Uterus (tissue), 2 donors: ENCODE results near the gene MLX.
"Not testable (repeated sequence)": the region's sequence is repeated elsewhere in the genome, so short reads cannot be mapped to it uniquely, and the experiment has no call there.

Experiments used
- POLR2A ChIP-seq, 2 donors: fragments of 450-650 bp; IDR thresholded peaks; one replicate each; pipeline ENCODE4 v1.6.1; 2016; ENCODE audit warnings: antibody characterized with exemption in 2 of 2, mild to moderate bottlenecking in 1 of 2, moderate library complexity in 1 of 2
- TF ChIP-seq, protein P1 (sequence below), 4 experiments: fragments of 200-600 bp in 2 of 4; fragments of 450-650 bp in 2 of 4; sonication (generic) in 2 of 4; IDR thresholded peaks; one replicate each; pipeline ENCODE4 v1.5.1; 2016 to 2019; ENCODE audit warnings: antibody characterized with exemption in 4 of 4, mild to moderate bottlenecking in 2 of 4, moderate library complexity in 1 of 4

DNA sequence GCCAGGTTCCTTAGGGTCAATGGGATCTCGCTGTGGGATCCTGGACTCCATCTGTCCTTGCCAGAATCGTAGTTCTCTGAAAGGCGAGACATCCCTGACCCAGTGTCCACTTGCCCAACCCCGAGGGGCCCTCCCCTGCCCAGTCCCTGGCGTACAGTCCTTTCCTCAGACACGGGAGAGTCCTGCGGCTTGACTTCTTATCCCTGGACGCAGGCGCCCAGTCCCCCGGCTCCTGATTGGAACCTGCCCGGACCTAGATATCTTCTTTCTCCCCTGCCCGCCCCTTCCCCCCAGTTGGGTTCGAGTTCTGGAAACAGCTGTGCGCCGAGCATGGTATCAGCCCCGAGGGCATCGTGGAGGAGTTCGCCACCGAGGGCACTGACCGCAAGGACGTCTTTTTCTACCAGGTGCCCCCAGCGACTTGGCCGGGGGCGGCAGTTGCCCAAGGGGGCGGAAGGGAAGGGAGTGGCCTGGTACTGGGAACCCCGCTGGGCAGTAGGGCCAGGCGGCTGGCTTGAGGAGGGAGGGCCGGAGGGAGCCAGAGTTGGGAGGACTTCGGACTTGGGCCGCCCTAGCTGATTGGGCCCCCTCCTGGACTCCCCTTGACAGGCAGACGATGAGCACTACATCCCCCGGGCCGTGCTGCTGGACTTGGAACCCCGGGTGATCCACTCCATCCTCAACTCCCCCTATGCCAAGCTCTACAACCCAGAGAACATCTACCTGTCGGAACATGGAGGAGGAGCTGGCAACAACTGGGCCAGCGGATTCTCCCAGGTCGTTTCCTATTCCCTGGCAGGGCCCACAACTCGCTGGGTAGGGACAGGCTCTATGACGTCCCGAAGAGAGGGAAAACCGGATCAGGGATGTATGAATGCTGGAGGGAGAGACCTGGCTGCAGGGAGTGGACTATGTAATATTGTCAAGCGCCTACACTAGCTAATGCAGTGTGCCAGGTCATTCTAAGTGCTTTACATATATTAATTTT is 43.2 kb downstream of the MLX start:
- TF ChIP-seq, protein P1, sequence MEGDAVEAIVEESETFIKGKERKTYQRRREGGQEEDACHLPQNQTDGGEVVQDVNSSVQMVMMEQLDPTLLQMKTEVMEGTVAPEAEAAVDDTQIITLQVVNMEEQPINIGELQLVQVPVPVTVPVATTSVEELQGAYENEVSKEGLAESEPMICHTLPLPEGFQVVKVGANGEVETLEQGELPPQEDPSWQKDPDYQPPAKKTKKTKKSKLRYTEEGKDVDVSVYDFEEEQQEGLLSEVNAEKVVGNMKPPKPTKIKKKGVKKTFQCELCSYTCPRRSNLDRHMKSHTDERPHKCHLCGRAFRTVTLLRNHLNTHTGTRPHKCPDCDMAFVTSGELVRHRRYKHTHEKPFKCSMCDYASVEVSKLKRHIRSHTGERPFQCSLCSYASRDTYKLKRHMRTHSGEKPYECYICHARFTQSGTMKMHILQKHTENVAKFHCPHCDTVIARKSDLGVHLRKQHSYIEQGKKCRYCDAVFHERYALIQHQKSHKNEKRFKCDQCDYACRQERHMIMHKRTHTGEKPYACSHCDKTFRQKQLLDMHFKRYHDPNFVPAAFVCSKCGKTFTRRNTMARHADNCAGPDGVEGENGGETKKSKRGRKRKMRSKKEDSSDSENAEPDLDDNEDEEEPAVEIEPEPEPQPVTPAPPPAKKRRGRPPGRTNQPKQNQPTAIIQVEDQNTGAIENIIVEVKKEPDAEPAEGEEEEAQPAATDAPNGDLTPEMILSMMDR (IDR thresholded peaks at IDR 0.05), result not testable (repeated sequence)
- TF ChIP-seq POLR2A (IDR thresholded peaks at IDR 0.05), result not testable (repeated sequence)
